Glutamatergic neuron (in vitro differentiated cells): Measurements from ENCODE around the gene CCNK. TPM values are rescaled to one million over a fixed set of nuclear protein-coding genes. Genes with fewer than 3 reads are reported as not detected.

ENCODE experiments used
- DNase-seq: peaks from one replicate; pipeline ENCODE4 v3.0.0; 2022
- H3K27ac Mint-ChIP-seq: one replicate; pipeline ENCODE4 v1.8.0; 2020; ENCODE audit warnings: mild to moderate bottlenecking, mixed read lengths, inconsistent platforms; ENCODE audit not compliant: unreplicated experiment
- H3K27me3 Mint-ChIP-seq: one replicate; pipeline ENCODE4 v1.8.0; 2020; ENCODE audit warnings: mild to moderate bottlenecking, moderate library complexity, mixed read lengths, inconsistent platforms; ENCODE audit not compliant: unreplicated experiment
- H3K36me3 Mint-ChIP-seq: one replicate; pipeline ENCODE4 v1.8.0; 2020; ENCODE audit warnings: mild to moderate bottlenecking, mixed read lengths, inconsistent platforms; ENCODE audit not compliant: unreplicated experiment
- H3K4me1 Mint-ChIP-seq: one replicate; pipeline ENCODE4 v1.8.0; 2020; ENCODE audit warnings: mild to moderate bottlenecking, low read depth, mixed read lengths, inconsistent platforms; ENCODE audit not compliant: unreplicated experiment
- H3K4me3 Mint-ChIP-seq: one replicate; pipeline ENCODE4 v1.8.0; 2020; ENCODE audit warnings: mild to moderate bottlenecking, mixed read lengths, inconsistent platforms; ENCODE audit not compliant: unreplicated experiment
- H3K9me3 Mint-ChIP-seq: one replicate; pipeline ENCODE4 v1.8.0; 2020; ENCODE audit warnings: mild to moderate bottlenecking, moderate library complexity, mixed read lengths, inconsistent platforms; ENCODE audit not compliant: unreplicated experiment
- CTCF ChIP-seq: fragments of 200-600 bp; sonication (generic); IDR thresholded peaks from one replicate; pipeline ENCODE4 v1.5.0; 2021; ENCODE audit not compliant: partially characterized antibody, unreplicated experiment
- total RNA-seq: library from RNA; stranded (reverse); fragmentation: NEBNext Ultra II Directional; extraction: Animal tissue kit (Norgen Biotek cat#: 25700); gene quantifications from one replicate; pipeline ENCODE4 v1.2.1, GENCODE V29; 2021; ENCODE audit not compliant: unreplicated experiment

CCNK gene
- total RNA-seq, 1 donor from 2014 or later = 47.2 TPM

DNA sequence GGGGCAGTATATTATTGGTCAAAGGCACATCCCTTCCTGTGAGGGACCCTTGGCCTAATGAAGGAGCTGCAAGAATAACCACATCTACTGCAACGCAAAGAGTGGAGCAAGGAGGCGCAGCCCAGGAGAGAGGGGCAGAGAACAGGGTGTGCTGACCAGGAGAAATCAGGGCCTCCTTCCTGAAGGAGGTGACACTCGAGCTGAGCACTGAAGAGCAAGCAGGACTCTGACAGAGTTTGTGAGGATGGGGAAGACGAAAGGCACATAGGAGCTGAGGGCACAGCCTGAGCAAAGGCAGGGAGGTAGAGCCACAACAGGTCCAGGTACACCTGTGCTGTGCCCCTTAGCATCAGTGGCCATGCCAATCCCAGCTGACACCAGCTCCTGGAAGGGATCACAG is 62.2 kb downstream of the CCNK start:
- TF ChIP-seq CTCF = no peak
- H3K36me3 Mint-ChIP-seq = no peaks in the 10 kb centered on the region
- peaks cover 42% of the 10 kb centered on the region for H3K4me1 Mint-ChIP-seq
- H3K27ac Mint-ChIP-seq = no peak overlapping the region
- no peak for DNase-seq
- H3K9me3 Mint-ChIP-seq = peaks cover 8% of the 10 kb centered on the region
- H3K4me3 Mint-ChIP-seq = peak overlapping the region; percentile 32
- peaks cover 18% of the 10 kb centered on the region for H3K27me3 Mint-ChIP-seq

- Mint-ChIP-seq H3K4me1 (peaks cover 41% of the 10 kb centered on the region), H3K36me3 (no peaks in the 10 kb centered on the region), H3K27me3 (peaks cover 16% of the 10 kb centered on the region), H3K27ac (no peak overlapping the region), H3K9me3 (peaks cover 8% of the 10 kb centered on the region), H3K4me3 (no peak overlapping the region)
- TF ChIP-seq CTCF = no peak
- no peak for DNase-seq
These were observed 62.8 kb downstream of the CCNK start for GRCh38 chr14:99543985-99544384.

- no peaks in the 10 kb centered on the region for H3K36me3 Mint-ChIP-seq
- peak overlapping the region; percentile 48 for H3K4me3 Mint-ChIP-seq
- H3K27ac Mint-ChIP-seq = no peak overlapping the region
- peaks cover 16% of the 10 kb centered on the region for H3K27me3 Mint-ChIP-seq
- no peak for DNase-seq
- peaks cover 41% of the 10 kb centered on the region for H3K4me1 Mint-ChIP-seq
- peaks cover 8% of the 10 kb centered on the region for H3K9me3 Mint-ChIP-seq
- no peak for TF ChIP-seq CTCF
These were observed 63.8 kb downstream of the CCNK start for GRCh38 chr14:99544991-99545390.

GRCh38 chr14:99545586-99545985 is 64.4 kb downstream of the CCNK start:
- Mint-ChIP-seq H3K4me3 (peak overlapping the region; percentile 48), H3K4me1 (peaks cover 41% of the 10 kb centered on the region), H3K9me3 (peaks cover 8% of the 10 kb centered on the region), H3K36me3 (no peaks in the 10 kb centered on the region), H3K27ac (no peak overlapping the region), H3K27me3 (peaks cover 16% of the 10 kb centered on the region)
- no peak for DNase-seq
- TF ChIP-seq CTCF = no peak

DNA sequence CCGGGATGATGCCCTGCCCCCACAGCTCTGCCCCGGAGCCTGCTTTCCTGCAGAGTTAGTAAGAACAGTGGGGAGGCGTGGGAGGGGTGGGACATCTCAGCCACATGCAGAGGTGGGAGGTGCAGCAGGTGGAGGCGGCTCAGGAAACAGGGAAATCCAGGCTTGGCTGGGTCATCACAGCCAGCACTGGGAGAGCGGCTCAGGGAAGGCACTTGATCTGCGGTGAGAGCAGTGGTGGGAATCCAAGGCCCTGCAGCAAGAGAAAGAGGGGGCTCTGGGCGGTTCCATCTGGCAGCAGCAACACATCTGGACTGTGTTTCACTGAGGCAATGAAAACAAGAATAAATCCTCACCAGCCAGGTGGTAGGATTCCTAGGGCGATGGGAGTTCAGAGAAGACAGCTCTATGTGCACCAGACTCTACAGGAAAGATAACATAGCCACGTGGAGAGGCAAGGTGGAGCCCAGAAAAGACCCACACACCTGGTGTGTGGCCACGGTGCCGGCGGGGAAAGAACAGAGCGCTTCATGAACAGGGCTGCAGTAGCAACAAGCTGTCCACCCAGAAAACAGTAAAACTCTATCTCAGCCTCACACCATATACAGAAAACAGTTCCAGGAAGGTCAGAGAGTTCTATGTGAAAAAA is 65.1 kb downstream of the CCNK start:
- H3K9me3 Mint-ChIP-seq = peaks cover 5% of the 10 kb centered on the region
- peaks cover 35% of the 10 kb centered on the region for H3K4me1 Mint-ChIP-seq
- no peak for DNase-seq
- TF ChIP-seq CTCF = no peak
- peaks cover 18% of the 10 kb centered on the region for H3K27me3 Mint-ChIP-seq
- H3K36me3 Mint-ChIP-seq = no peaks in the 10 kb centered on the region
- no peak overlapping the region for H3K27ac Mint-ChIP-seq
- H3K4me3 Mint-ChIP-seq = peak overlapping the region; percentile 51
